Measurements from ENCODE around the gene HDHD2.

- no peak for TF ChIP-seq CTCF (IDR thresholded peaks at IDR 0.05; ENCODE audit: insufficient read depth, low read length)
- TF ChIP-seq REST (IDR thresholded peaks at IDR 0.05; ENCODE audit: insufficient replicate concordance, low read depth): no peak
- no peak for TF ChIP-seq POLR2AphosphoS5 (IDR thresholded peaks at IDR 0.05; ENCODE audit: low read depth)
- TF ChIP-seq SPI1 (IDR thresholded peaks at IDR 0.05; ENCODE audit: borderline replicate concordance, low read depth): no peak
- no peak for TF ChIP-seq GABPA (IDR thresholded peaks at IDR 0.05; ENCODE audit: low read depth)
These were observed 39.6 kb downstream of the HDHD2 start for GRCh38 chr18:47110492-47111274.
